Fibroblast of the aortic adventitia (primary cell): ENCODE measurements around the gene FICD. TPM values are rescaled to one million over a fixed set of nuclear protein-coding genes. Genes with fewer than 3 reads are reported as not detected.
A peak's percentile ranks its signal among the peaks of the same experiment; 100 is the strongest.

Source experiments
- DNase-seq: peaks from one replicate; pipeline ENCODE4 v3.0.0-alpha.2; 2010; ENCODE audit warnings: low read depth
- H3K4me3 ChIP-seq: 2 replicates; pipeline ENCODE4 v1.5.1; 2011; ENCODE audit warnings: low read depth, mild to moderate bottlenecking, control low read depth, low read length, moderate library complexity
- CTCF ChIP-seq: IDR thresholded peaks from 2 replicates; pipeline ENCODE4 v1.5.1; 2011; ENCODE audit warnings: mild to moderate bottlenecking, low read length, control low read depth, inconsistent platforms; ENCODE audit not compliant: insufficient read depth
- total RNA-seq: library from RNA; depleted of rRNA; stranded (reverse); fragments of >200 nt; gene quantifications from 2 replicates; pipeline ENCODE4 v1.2.3, GENCODE V29; 2012; ENCODE audit warnings: low replicate concordance

The FICD gene
- 7.6 and 11.6 TPM in 2 replicates for total RNA-seq

GRCh38 chr12:108514973-108515814 lies at the start of gene FICD:
FICD (plus strand) TSS chr12:108515277; CDS start chr12:108516973, 1,696 bp downstream.
- H3K4me3 ChIP-seq = peak within 1 kb of the TSS; percentile 91
- no peak for TF ChIP-seq CTCF

GRCh38 chr12:108465417-108465816 lies 49.7 kb upstream of the FICD start:
- TF ChIP-seq CTCF = no peak
- no peak for DNase-seq
- H3K4me3 ChIP-seq = no peak overlapping the region

More at GRCh38 chr12:108514973-108515814, at the start of gene FICD:
- DNase-seq = peak; percentile 96

GRCh38 chr12:108468196-108468968 lies 46.7 kb upstream of the FICD start:
- no peak for TF ChIP-seq CTCF
- H3K4me3 ChIP-seq = no peak overlapping the region
- DNase-seq = peak; percentile 58

GRCh38 chr12:108473400-108474055 lies 41.5 kb upstream of the FICD start:
- H3K4me3 ChIP-seq = no peak overlapping the region
- no peak for TF ChIP-seq CTCF
- DNase-seq = no peak

GRCh38 chr12:108475396-108475795 lies 39.7 kb upstream of the FICD start:
- no peak overlapping the region for H3K4me3 ChIP-seq
- TF ChIP-seq CTCF = no peak
- DNase-seq = no peak

GRCh38 chr12:108477055-108477880 lies 37.8 kb upstream of the FICD start:
- H3K4me3 ChIP-seq = no peak overlapping the region
- no peak for TF ChIP-seq CTCF
- DNase-seq = no peak
